GM19351 (cell line): ENCODE data around the gene SNAP29.
"Not testable (repeated sequence)": the region's sequence is repeated elsewhere in the genome, so short reads cannot be mapped to it uniquely, and the experiment has no call there.

Experiments used
- ATAC-seq: cut with Tn5 transposase; IDR thresholded peaks from one replicate; pipeline ENCODE4 v1.9.1; 2021; ENCODE audit warnings: mild to moderate bottlenecking, moderate library complexity; ENCODE audit not compliant: unreplicated experiment

SNAP29 gene

GRCh38 chr22:20858615-20859416 lies at the start of gene SNAP29, which contains the start of gene PI4KA:
TSS of gene SNAP29 (plus strand) at chr22:20859007. CDS start at chr22:20859111, 104 bp downstream.
TSS of gene PI4KA (minus strand) at chr22:20858811. CDS start at chr22:20858725, 86 bp downstream.
- peak; percentile 92 for ATAC-seq

- no peak for ATAC-seq
These were observed 49.1 kb upstream of the SNAP29 start for GRCh38 chr22:20809538-20810185.

DNA sequence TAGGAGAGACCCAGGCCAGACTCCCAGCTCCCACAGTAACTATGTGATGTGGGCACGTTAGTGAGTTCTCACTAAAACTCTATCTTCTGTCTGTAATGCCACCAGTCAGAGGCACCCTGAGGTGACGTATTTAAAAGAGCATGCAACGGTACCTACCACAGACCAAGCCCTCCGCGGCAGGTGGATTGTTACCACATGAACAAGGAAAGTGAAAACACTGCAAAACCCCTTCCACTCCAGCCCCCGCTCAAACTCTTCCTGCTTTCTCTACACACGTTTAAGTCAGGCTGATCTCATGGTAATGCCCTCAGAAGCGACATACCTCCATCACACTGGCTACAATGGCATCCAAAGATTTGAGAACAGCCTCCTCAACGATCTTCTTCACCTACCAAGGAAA lies 48.2 kb upstream of the SNAP29 start:
- no peak for ATAC-seq

DNA sequence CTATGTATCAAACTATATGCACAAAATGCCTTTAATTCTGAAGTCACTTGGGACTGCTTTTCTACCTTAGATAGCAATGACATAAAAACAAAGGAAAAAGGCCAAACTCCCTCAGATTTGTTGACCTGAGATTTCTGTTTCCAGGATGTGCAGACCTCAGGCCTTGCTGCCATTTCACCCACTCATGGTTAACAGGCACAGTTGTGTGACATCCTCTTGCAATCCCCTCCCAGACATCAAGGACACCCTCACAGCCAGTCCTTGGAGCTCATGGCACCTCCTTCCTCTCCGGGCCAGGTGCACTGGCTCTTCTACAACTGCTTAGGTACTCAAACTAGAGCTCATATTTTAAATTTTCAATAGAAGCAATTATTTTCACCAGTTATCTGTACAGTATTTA lies 47.6 kb upstream of the SNAP29 start:
- ATAC-seq, result no peak

DNA sequence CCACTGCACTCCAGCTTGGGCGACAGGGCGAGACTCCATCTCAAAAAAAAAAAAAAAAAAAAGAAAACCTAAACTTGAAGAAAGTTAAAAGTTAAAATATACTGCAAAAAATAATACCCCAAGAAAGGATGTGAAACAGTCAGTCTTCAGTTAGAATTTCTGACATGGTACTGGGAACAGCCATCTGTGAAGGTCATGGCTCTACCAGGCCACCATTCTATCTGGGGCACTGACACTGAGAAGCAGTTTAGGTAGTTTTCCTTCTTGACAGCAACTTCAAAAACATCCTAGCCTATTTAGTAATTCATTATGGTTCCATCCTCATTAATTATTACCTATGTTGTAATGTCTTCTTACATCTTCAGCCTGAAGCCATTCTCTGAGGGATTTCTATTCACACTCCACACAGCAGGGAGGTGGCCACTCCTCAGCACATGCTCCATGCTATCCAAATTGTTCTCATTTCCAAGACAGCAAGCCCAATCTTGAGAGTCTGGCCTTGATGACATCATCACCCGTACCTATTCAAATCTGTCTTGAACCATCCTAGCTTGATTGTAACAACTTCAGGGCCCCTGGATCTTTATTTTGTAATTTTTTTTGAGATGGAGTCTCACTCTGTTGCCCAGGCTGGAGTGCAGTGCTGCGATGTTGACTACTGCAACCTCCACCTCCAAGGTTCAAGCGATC lies 46.7 kb upstream of the SNAP29 start:
- ATAC-seq, result no peak

DNA sequence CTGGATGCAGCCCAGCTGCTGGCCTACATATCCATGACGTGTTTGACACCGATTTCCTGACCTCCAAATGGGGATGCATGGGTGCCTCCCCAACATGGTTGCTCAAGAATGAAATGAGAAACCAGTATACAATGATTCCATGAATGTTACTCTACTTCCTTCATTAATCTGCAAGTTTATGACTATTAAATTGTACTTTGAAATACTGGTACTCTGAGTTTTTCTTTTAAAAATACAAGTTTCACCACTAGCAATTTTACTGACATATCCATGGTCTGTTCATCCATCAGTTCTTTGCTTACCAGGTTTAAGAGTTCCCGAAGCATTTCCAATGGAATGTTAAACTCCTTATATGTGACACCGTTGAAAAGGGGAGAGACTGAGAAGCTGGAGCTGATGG lies 45.8 kb upstream of the SNAP29 start:
- no peak for ATAC-seq

GRCh38 chr22:20814221-20814808 lies 44.5 kb upstream of the SNAP29 start:
- no peak for ATAC-seq

DNA sequence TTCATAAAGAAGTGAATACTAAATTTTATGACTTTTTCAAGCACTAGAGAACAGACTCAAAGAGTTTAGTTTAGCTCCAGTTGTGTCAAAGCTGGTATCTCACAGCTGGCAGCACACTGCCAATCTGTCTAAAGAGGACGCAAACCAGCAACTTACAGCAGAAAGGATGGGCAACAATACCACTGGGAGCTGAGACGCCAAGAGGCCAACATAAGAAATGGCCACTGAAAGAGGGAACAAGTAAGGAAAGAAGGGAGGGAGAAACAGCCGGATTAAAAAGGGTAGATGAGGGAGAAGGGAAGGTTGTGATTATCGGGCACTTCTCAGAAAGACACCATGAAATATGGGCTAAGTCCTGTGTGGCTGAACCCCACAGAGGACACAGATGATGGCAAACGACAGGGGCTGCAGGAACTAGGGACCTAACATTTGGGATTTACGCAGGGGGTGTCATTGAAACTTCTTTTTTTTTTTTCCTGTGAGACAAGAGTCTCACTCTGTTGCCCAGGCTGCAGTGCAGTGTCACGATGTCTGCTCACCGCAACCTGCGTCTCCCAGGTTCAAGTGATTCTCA lies 43.2 kb upstream of the SNAP29 start:
- ATAC-seq, result no peak

DNA sequence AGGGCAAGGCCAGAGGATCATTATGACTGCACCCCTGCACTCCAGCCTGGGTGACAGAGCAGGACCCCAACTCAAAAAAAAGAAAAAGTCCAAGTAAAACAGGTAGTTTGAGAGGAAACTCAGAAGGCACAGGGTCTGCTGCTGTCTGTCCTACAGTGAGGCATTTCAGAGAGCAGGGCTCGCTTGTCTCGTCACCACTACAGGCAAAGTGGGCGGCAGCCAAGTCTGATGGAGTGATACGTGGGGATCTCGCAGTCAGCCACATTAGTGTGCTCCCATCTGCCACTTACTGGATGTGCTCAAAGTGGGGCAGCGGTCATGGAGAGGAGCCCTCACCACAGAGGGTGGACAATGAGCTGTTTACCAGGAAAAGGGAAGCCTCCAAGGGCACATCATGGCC lies 42.2 kb upstream of the SNAP29 start:
- no peak for ATAC-seq

DNA sequence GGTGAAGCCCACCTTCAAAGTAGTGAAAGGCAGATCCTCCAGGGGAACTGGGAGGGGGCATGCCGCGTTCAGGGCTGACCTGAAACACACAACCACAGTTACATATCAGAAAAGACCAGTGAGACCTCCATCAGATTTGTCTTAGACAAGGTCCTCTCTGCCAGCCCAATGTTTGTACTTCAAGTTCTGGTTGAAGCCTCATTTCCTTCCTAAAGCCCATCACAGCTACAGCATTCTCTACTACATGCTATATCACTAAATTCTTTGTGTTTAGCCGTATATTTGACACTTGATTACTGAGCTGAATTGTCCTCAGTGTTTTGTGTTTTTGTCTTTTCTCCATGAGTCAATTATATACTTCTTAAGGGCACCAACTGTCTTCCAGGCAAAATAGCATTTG lies 40.3 kb upstream of the SNAP29 start:
- ATAC-seq, result no peak

DNA sequence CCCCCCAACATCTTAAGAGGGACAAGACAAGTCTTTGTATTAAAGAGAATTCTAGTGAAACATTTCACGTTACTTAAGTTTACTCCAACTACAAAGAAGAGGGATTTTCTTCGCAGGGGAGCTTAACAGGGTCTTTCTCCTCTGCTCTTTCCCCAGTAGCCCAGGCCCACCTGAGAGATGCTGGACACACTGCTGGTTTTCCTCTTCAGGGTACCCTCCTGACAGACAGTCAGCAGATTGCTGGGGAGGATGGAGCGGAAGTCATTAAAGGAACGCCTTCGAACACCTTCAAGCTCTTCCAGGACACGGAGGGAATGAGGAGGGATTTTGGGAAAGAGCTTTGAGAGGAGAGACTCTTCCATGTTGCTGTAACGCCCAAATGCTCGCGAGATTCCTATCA lies 39.3 kb upstream of the SNAP29 start:
- no peak for ATAC-seq

- not testable (repeated sequence) for ATAC-seq
These were observed 37.0 kb upstream of the SNAP29 start for GRCh38 chr22:20821717-20822239.

DNA sequence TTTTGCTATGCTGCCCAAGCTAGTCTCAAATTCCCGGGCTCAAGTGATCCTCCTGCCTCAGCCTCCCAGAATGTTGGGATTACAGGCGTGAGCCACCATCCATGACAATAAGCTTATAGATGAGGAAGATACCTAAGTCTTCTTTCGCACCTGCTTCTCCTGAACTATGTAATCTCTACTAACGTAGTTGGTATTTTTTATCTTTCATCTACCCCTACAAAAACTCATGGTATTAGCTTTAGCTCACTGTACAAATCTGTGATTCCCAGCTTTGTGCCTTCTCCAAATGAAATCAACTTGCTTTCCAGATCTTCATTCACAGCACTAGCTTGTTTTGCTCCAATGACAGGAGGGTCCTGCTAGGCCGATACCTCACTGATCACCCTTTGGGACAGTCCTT lies 36.6 kb upstream of the SNAP29 start:
- ATAC-seq, result no peak

- ATAC-seq, result no peak
These were observed 35.5 kb upstream of the SNAP29 start for GRCh38 chr22:20823264-20823663.

- not testable (repeated sequence) for ATAC-seq
These were observed 33.6 kb upstream of the SNAP29 start for GRCh38 chr22:20825216-20825615.

DNA sequence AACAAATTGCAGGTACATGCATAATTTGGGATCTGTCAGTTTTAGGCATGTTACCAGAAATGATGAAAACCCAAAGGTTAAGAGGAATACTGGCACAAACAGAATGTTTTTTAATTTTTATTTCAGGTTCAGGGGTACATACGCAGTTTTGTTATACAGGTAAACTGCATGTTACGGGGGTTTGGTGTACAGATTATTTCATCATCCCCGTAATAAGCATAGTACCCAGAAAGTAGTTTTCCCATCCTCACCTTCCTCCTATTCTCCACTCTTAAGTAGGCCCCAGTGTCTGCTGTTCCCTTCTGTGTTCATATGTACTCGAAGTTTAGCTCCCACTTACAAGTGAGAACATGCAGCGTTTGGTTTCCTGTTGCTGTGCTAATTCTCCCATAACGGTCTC lies 33.2 kb upstream of the SNAP29 start:
- no peak for ATAC-seq

- ATAC-seq, result not testable (repeated sequence)
These were observed 32.2 kb upstream of the SNAP29 start for GRCh38 chr22:20826373-20827152.

DNA sequence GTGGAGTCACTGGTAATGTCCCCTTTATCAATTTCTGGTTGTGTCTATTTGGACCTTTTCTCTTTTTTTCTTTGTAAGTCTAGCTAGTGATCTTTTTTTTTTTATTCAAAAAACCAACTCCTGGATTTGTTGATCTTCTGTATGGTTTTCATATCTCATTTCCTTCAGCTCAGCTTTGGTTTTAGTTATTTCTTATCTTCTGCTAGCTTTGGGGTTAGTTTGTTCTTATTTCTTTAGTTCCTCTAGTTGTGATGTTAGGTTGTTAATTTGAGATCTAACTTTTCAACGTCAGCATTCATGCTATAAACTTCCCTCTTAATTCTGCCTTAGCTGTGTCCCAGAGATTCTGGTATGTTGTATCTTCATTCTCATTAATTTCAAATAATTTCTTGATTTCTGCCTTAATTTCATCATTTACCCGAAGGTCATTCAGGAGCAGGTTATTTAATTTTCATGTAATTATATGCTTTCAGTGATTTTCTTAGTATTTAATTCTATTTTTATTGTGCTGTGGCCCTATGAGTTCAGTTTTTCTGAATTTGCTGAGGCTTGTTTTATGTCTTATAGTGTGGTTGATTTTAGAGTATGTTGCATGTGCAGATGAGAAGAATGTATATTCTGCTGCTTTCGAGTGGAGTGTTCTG lies 29.2 kb upstream of the SNAP29 start:
- ATAC-seq, result no peak

GRCh38 chr22:20833225-20833665 lies 25.6 kb upstream of the SNAP29 start:
- no peak for ATAC-seq
